Ascending aorta (tissue), 2 donors: ENCODE data around the gene ZNF689. TPM values are rescaled to one million over a fixed set of nuclear protein-coding genes. Genes with fewer than 3 reads are reported as not detected.

Source experiments
- DNase-seq, 2 donors: peaks; one replicate each; pipeline ENCODE4 v3.0.0-alpha.2; 2019; ENCODE audit warnings: low spot score in 2 of 2
- H3K27ac ChIP-seq, 2 donors: fragments of 200-600 bp; sonication (generic); one replicate each; pipeline ENCODE4 v1.5.1; 2016 to 2017; ENCODE audit warnings: mild to moderate bottlenecking in 1 of 2
- H3K27me3 ChIP-seq: fragments of 200-600 bp; sonication (generic); one replicate; pipeline ENCODE4 v1.5.1; 2017
- H3K36me3 ChIP-seq, 2 donors: fragments of 200-600 bp; sonication (generic); one replicate each; pipeline ENCODE4 v1.5.1; 2016
- H3K4me1 ChIP-seq, 2 donors: fragments of 200-600 bp; sonication (generic); one replicate each; pipeline ENCODE4 v1.5.1; 2016 to 2017; ENCODE audit warnings: mild to moderate bottlenecking in 1 of 2
- H3K4me3 ChIP-seq, 2 donors: fragments of 200-600 bp; sonication (generic); one replicate each; pipeline ENCODE4 v1.5.1; 2016 to 2017; ENCODE audit warnings: mild to moderate bottlenecking in 1 of 2
- H3K9me3 ChIP-seq, 2 donors: fragments of 200-600 bp; sonication (generic); one replicate each; pipeline ENCODE4 v1.5.1; 2016
- intact Hi-C: fragments of 100-400 bp; cut with DNase I; formaldehyde crosslinking; loops from one replicate; pipeline ENCODE4 v1.15.1; 2023
- total RNA-seq: library from RNA; depleted of rRNA; stranded (reverse); fragments of >200 nt; gene quantifications from one replicate; pipeline ENCODE4 v1.1.0, GENCODE V29; 2016
- TF ChIP-seq, protein P1 (sequence below), 3 experiments: fragments of 200-600 bp in 2 of 3; fragments of 450-650 bp in 1 of 3; sonication (generic) in 2 of 3; IDR thresholded peaks; one replicate each; pipeline ENCODE4 v1.5.1; 2016 to 2019; ENCODE audit warnings: antibody characterized with exemption in 3 of 3, mild to moderate bottlenecking in 1 of 3, moderate library complexity in 1 of 3

The ZNF689 gene
- total RNA-seq, 1 donor from 2014 or later, result 7.0 TPM

DNA sequence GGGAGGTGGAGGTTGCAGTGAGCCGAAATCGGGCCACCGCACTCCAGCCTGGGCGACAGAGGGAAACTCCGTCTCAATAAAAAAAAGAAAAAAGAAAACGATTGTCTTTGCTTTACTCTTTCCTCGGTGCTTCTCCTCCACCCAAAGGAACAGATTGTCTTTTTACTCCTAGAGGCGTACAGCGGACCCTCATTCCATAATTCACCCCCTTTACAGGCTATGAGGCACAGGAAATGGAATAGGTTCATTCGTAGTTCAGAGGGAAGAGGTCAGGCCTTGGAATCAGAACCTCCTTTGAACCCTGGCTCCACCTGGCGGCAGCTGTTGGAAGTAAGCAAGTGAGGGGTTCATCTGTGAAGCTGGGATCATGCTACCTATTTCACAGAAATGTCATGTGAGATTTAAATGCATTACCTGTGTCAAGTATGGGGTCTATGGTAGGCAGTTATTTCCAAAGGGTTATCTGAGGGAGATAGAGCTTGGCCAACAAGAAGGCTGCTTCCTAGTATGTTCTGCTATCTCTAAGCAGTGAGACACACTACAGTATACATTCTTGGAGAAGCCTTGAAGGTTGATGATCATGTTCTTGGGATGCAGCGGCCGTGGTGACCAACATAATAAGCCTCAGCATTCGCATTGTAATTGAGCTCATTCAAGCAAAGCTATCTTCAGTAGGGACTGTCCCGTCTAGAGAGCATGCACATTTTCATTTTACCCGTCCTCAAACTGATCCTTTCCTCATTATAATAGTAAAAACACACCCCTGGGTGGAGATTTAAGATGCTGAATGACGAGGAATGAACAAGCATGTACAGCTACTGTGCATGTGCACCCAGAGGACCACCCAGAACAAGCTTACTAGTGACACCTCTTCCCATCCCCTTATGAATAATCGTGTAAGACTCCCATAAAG lies 18.7 kb upstream of the ZNF689 start:
- Histone ChIP-seq H3K4me1 (peaks cover 0 to 3% of the 10 kb centered on the region in 2 donors), H3K36me3 (no peaks in the 10 kb centered on the region), H3K27ac (no peak overlapping the region), H3K9me3 (no peaks in the 10 kb centered on the region), H3K27me3 (no peaks in the 10 kb centered on the region), H3K4me3 (peak overlapping the region in 1 of 2 donors; percentile 40)
- intact Hi-C loops, result loop anchor here (1.0 kb wide), 1 partner anchor 19 kb away; the partner anchor contains the start of gene ZNF689
- peak in 1 of 2 donors; percentile 93 for DNase-seq
- TF ChIP-seq, protein P1, sequence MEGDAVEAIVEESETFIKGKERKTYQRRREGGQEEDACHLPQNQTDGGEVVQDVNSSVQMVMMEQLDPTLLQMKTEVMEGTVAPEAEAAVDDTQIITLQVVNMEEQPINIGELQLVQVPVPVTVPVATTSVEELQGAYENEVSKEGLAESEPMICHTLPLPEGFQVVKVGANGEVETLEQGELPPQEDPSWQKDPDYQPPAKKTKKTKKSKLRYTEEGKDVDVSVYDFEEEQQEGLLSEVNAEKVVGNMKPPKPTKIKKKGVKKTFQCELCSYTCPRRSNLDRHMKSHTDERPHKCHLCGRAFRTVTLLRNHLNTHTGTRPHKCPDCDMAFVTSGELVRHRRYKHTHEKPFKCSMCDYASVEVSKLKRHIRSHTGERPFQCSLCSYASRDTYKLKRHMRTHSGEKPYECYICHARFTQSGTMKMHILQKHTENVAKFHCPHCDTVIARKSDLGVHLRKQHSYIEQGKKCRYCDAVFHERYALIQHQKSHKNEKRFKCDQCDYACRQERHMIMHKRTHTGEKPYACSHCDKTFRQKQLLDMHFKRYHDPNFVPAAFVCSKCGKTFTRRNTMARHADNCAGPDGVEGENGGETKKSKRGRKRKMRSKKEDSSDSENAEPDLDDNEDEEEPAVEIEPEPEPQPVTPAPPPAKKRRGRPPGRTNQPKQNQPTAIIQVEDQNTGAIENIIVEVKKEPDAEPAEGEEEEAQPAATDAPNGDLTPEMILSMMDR (IDR thresholded peaks at IDR 0.05), result peak; percentile 76 to 89 (median 85)

DNA sequence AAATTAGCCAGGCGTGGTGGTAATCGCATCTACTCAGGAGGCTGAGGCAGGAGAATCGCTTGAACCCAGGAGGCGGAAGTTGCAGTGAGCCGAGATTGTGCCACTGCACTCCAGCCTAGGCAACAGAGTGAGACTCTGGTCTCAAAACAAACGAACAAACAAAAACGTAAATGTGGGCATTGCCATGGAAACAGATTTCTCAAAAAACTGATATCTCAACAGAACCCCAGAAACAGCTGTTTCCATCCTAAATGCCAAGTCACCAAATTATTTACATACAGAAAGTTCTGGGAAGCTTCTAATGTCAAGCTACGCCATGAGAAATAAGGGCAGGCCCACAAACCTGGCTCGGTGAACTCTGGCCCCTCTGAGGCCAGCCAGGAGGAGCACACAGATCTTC lies 16.0 kb upstream of the ZNF689 start:
- TF ChIP-seq, protein P1 (IDR thresholded peaks at IDR 0.05), result no peak
- peaks cover 0 to 3% of the 10 kb centered on the region in 2 donors for H3K4me1 ChIP-seq
- H3K27me3 ChIP-seq, result no peaks in the 10 kb centered on the region
- no peak for DNase-seq
- no peaks in the 10 kb centered on the region for H3K9me3 ChIP-seq
- H3K27ac ChIP-seq, result no peak overlapping the region
- no peaks in the 10 kb centered on the region for H3K36me3 ChIP-seq
- intact Hi-C loops, result no loop called here
- no peak overlapping the region for H3K4me3 ChIP-seq

DNA sequence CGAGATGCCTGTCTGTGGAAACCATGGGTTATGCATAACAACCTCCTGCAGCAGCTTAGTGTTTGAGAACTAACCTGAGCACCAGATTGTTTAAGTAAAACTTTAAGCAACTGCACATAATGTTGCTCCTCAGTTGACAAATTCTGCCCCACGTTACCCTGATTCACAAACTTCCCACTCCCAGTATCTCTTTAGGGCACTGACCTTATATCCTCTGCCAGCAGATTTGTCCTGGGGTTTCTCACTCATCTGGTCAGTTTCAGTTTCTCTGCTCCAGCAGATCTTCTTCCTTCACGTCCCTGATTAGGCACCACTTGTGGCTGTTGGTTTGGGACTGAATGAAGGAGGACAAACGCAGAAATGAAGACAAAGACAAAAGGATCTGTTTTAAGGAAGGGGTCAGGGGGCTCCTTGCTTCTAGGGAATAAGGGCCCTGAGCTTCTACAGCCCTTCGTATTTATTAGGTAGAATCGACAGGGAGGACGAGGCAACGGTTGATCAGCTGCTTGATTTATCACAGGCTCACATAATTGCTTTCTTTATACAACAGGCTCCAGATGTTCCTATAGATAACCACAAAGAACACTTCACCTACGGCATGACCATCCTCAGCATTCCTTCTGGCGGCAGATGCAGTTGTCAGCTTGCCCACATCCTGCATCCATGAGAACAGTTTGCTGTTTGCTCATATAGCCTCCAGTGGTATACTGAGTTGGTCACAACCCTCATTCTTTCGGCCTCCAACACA lies 13.5 kb upstream of the ZNF689 start:
- Histone ChIP-seq H3K4me3 (no peak overlapping the region), H3K4me1 (peaks cover 0 to 3% of the 10 kb centered on the region in 2 donors), H3K36me3 (no peaks in the 10 kb centered on the region), H3K27ac (no peak overlapping the region), H3K27me3 (no peaks in the 10 kb centered on the region), H3K9me3 (no peaks in the 10 kb centered on the region)
- intact Hi-C loops, result no loop called here
- no peak for DNase-seq
- TF ChIP-seq, protein P1 (IDR thresholded peaks at IDR 0.05), result no peak

DNA sequence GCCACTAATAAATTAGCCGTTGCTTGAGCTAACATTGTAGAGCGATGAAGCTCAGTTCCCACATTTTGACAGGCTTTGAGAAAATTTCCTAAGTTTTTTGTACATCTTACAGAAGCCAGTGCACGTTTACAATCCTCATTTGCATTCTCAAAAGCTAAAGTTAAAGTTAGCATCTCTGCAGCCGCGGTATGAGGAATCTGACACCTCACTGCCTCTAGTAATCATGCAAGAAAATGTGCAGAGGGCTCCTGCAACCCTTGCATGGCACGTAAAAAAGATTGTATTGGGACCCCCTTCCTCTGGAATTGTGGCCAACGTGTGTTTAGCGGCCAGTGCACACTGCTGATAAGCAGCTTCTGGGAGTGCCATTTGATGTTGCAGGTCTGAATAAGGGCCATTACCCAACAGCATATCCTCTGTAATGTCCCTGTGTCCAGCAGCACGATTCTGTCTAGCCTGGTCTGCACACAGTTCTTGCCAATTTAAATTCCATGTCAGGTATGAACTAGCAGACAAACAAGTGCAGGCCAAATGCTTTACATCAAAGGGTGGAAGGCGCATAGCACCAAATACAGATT lies 12.4 kb upstream of the ZNF689 start:
- no peaks in the 10 kb centered on the region for H3K9me3 ChIP-seq
- TF ChIP-seq, protein P1 (IDR thresholded peaks at IDR 0.05), result no peak
- intact Hi-C loops, result no loop called here

DNA sequence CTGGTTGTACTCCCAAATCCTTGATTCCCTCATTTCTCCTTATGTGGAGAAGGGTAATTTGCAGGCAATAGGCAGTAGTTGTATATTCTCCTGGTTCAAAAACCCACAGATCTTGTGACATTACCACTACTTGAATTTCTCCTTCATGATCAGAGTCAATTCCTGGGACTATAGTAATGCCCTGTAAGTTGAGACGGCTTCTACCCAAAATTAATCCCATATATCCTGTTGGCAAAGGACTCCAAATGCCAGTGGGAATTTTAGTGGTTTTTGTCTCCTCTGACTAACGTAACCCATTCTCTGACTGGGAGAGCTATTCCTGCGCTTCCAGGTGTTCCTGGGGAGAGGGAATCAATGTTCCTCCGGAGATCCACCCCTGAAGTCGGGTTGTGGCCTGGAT lies 11.6 kb upstream of the ZNF689 start:
- TF ChIP-seq, protein P1 (IDR thresholded peaks at IDR 0.05), result no peak
- intact Hi-C loops, result no loop called here
- Histone ChIP-seq H3K4me3 (no peak overlapping the region), H3K9me3 (no peaks in the 10 kb centered on the region), H3K4me1 (no peaks in the 10 kb centered on the region), H3K36me3 (no peaks in the 10 kb centered on the region), H3K27ac (no peak overlapping the region), H3K27me3 (no peaks in the 10 kb centered on the region)
- no peak for DNase-seq

More for the DNA sequence above, 12.4 kb upstream of the ZNF689 start:
- H3K4me1 ChIP-seq, result no peaks in the 10 kb centered on the region
- no peaks in the 10 kb centered on the region for H3K27me3 ChIP-seq
- H3K4me3 ChIP-seq, result no peak overlapping the region
- no peak for DNase-seq
- H3K36me3 ChIP-seq, result no peaks in the 10 kb centered on the region
- H3K27ac ChIP-seq, result no peak overlapping the region
